ENCODE measurements around the gene CACNA1G.

DNA sequence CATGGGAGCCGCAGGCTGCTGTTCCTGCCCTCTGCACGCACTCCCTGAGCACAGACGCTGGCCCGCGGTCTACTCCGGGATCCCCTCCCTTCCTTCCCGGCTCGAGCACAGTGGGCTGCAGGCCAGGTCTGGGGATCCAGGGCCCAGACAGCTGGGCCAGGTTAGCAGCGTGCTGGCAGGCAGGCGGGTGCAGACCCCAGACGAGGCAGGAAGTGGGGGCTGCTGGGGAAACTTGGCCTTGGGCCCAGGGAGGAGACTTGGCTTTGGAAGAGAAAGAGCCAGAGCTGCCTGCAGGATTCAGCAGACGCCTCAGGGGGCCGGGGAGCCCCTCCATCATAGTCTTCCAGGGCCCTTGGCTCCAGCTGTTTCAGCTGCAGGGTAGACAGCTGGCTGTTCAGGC lies 44.0 kb downstream of the CACNA1G start:
- no peak for TF ChIP-seq CTCF (IDR thresholded peaks at IDR 0.05; ENCODE audit: poor library complexity, severe bottlenecking)
- TF ChIP-seq EZH2 (IDR thresholded peaks at IDR 0.05; ENCODE audit: borderline replicate concordance, insufficient read depth, low read length, poor library complexity, severe bottlenecking) = no peak
- TF ChIP-seq MXI1 (conservative IDR thresholded peaks at IDR 0.05; ENCODE audit: poor library complexity, severe bottlenecking) = no peak
- no peak for TF ChIP-seq RAD21 (conservative IDR thresholded peaks at IDR 0.05)
- no peak for TF ChIP-seq POLR2AphosphoS5 (IDR thresholded peaks at IDR 0.05)
- no peak for TF ChIP-seq EP300 (conservative IDR thresholded peaks at IDR 0.05; ENCODE audit: poor library complexity, severe bottlenecking)
- no peak for TF ChIP-seq SMC3 (conservative IDR thresholded peaks at IDR 0.05; ENCODE audit: poor library complexity)
- no peak for TF ChIP-seq REST (IDR thresholded peaks at IDR 0.05; ENCODE audit: borderline replicate concordance)
- TF ChIP-seq TAF1 (IDR thresholded peaks at IDR 0.05; ENCODE audit: low read depth) = no peak

Data from neural cell (in vitro differentiated cells).